HG03521 (cell line): ENCODE measurements around the gene SMCO1.
"Not testable (repeated sequence)": the region's sequence is repeated elsewhere in the genome, so short reads cannot be mapped to it uniquely, and the experiment has no call there.

Source experiments
- ATAC-seq: cut with Tn5 transposase; IDR thresholded peaks from one replicate; pipeline ENCODE4 v1.9.1; 2021; ENCODE audit warnings: mild to moderate bottlenecking, moderate library complexity; ENCODE audit not compliant: unreplicated experiment

SMCO1 gene

DNA sequence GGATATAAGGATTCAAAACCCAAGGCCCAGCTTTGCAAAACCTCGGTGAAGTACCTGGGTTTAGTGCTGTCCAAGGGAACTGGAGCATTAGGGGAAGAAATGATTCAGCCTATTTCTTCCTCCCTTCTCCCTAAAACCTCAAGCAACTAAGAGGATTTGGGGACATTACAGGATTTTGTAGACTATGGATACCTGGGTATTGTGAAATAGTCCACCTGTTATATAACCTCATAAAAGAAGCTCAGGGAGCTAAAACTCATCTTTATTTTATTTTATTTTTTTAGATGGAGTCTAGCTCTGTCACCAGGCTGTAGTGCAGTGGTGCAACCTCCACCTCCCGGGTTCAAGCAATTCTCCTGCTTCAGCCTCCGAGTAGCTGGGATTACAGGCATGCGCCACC lies 8.7 kb upstream of the SMCO1 start:
- ATAC-seq: no peak

DNA sequence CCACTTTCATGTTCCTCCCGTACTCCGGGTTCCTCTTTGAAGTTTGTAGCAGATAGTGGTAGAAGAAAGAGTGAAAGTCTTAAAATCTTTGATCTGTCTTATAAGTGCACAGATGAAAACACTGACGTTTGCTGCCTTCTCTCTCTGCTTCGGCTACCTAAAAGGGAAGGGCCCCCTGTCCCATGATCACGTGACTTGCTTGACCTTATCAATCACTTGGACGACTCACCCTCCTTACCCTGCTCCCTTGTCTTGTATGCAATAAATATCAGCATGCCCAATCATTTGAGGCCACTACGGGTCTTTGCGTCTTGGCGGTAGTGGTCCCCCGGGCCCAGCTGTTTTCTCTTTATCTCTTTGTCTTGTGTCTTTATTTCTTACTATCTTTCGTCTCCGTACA lies 6.1 kb upstream of the SMCO1 start:
- ATAC-seq: not testable (repeated sequence)

DNA sequence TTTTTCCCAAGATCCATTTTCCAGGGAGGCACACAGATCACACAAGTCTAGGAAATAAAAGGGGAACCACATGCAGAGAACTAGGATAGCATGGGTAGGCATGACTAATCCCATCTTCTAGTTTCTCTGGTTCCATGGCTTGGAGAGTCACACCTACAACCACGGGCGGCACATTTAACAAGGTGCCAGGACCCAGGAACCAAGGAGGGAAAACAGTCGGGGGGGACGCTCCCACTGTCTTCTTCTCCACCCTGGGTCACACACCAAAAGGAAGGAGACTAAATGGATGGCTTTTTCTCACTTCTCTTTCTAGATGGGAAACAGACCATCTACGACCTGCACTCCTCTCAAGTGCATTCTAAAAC lies 4.6 kb upstream of the SMCO1 start:
- no peak for ATAC-seq

DNA sequence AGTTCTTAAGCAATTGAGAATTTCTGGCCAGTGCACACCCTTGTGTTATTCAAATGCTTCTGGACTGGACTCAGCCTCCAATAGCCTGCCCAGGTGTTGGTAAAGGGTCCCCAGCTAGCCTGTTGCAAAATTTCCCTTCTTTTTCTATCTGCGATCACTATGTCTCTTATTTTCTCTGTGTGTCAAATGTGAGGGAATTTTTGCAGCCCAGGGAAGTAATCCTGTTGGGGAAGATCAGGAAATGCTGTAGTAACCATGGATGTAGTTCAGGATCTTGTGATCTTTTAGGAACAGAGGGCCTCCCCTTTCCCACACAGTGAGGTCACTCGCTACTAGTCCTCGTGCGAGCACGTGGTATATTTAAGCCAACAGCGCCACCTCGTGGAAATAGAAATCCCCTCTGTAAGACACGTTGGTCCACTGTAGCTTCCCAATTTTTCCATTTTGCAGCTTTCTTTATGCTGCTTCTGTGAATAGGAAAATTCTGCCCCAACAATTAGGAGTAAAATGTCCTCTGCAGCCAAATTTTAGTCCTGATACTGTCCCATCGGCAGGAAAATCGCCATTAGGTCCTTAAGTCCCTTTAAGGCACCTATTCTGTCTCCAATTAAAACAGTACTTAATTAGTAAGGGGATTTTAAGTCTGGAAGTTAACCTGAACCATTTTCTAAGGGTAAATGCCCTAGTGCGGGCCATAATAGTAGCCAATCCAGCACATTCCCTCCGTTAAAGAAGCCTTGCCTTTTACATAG lies 4.0 kb upstream of the SMCO1 start:
- no peak for ATAC-seq

DNA sequence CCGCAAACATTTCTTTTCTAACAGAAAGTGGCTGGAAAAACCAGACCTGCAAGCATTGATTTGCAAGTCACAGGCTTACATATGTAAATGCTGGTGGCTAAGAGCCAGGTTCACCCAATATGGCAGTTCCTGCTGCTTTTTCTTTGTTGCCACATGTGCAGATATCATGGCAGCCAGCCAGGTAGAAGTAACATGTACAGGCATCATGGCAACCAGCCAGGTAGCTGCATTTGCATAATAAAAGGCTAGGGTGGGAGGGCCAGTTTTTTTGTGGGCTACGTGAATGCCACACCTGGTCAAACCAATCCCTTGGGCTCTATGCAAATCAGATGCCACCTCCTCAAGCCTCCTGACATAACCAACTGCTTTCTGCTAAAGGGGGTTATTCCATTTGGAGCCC lies 2.8 kb upstream of the SMCO1 start:
- ATAC-seq: no peak

DNA sequence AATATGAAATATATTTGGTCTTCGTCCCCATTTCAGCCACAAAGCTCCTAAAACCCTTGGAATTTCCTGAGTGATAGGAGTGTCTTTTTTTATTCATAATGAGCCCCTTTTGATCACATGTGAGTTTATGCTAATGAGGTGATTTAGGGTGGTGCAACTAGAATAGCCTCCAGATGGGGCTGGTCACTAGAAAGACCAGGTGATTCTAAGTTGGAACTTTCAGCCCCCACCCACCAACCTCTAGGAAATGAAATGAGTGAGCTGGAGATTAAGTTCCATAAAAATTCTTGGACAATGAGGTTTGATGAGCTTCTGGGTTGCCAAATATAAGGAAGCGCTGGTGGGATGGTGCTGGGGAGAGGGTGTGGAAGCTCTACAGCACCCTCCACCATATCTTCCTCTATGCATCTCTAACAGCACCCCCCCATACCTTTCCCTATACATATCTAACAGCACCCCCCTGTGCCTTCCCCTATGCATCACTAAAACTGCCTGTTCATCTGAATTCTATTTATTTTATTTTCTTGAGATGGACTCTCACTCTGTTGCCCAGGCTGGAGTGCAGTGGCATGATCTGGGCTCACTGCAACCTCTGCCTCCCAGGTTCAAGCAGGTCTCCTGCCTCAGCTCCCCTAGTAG lies 2.1 kb upstream of the SMCO1 start:
- ATAC-seq: no peak

DNA sequence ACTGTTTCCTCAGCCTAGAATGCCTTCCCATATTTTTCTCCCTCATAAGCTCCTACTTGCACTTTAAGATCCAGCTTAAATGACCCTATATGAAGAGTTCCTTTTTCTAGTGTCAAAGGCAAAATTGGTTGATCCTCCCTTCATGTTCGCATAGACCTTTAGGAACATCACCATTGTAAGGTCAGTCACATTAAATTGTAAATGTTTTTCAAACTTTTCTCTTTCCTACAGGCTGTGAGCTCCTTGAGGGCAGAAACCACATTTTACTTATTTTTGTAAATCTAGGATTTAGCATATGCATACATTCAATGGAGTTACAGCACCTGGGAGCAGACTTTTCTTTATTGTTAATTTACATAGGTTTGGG lies 813 bp downstream of the SMCO1 start:
- ATAC-seq: no peak

DNA sequence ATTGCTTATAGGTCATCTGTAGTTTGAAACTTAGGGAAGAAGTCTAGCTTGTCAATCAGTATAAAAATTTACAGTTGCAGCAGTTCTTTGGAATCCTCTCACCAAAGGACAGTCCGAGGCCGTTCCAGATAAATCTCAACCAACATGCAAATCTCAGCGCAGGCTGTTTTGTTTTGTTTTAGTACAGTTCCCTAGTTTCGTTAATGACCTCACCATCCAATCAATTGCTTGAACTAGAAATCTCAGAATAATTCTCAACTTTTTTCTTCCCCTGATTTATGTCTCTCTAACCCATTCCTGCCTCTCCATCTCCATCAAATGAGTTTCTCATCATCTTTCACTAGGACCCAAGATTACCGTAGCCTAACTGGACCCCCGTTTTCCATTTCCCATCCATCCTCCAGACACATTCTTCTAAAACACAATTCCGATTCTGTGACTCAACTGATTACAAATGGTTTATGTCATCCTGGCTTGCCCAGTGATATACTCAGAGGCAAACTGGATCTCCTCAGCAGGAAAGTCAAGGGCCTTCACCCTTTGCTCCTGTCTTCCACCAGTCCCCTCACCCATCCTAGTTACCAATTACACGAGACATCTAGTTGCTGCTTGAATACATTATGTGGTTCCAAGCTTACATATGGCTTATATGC lies 1.3 kb downstream of the SMCO1 start:
- ATAC-seq: no peak

DNA sequence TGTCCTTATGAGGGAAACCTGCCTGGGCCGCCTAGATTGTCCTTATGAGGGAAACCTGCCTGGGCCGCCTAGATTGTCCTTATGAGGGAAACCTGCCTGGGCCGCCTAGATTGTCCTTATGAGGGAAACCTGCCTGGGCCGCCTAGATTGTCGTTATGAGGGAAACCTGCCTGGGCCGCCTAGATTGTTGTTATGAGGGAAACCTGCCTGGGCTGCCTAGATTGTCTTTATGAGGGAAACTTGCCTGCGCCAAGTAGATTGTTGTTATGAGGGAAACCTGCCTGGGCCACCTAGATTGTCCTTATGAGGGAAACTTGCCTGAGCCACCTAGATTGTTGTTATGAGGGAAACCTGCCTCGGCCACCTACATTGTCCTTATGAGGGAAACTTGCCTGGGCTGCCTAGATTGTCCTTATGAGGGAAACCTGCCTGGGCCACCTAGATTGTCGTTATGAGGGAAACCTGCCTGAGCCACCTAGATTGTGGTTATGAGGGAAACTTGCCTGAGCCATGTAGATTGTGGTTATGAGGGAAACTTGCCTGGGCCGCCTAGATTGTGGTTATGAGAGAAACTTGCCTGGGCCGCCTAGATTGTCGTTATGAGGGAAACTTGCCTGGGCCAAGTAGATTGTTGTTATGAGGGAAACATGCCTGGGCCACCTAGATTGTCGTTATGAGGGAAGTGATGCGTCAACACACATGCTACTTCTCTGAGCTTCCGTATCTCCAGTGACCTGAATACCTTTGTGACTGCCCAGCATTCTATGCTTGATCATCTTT lies 3.3 kb downstream of the SMCO1 start:
- ATAC-seq: not testable (repeated sequence)

DNA sequence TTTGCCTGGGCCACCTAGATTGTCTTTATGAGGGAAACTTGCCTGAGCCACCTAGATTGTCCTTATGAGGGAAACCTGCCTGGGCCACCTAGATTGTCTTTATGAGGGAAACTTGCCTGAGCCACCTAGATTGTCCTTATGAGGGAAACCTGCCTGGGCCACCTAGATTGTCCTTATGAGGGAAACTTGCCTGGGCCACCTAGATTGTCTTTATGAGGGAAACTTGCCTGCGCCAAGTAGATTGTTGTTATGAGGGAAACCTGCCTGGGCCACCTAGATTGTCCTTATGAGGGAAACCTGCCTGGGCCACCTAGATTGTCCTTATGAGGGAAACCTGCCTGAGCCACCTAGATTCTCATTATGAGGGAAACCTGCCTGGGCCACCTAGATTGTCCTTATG lies 4.0 kb downstream of the SMCO1 start:
- ATAC-seq: not testable (repeated sequence)

DNA sequence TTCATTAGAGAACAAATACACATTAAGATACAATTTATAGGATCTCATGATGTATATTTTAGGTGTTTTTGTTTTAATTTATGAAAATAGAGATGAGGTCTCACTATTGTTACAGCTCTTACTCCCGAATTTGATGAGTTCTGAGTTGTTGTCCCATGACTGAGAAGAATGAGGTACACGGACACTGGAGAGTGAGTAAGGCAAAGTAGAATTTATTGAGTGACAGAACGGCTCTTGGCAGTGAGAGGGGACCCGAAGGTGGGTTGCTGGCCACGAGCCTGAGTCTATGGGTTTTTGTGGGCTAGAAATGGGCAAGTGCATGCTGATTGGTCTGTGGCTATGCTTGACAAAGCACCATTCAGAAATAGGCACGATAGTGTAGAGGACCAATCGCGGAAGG lies 8.5 kb downstream of the SMCO1 start:
- no peak for ATAC-seq

DNA sequence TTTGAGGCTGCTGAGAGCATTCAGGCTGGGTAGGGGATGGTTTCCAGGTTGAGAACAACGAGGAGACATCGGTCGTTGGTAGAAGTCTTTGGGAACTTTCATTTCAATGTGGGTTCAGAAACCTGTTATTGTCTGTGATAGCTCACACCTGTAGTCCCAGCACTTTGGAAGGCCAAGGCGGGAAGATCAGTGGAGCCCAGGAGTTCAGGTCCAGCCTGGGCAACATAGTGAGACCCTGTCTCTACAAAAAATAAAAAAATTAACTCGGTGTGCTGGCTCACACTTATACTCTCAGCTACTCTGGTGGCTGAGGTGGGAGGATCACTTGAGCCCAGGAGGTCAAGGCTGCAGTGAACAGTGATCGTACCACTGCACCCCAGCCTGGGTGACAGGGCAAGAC lies 10.6 kb downstream of the SMCO1 start:
- ATAC-seq: no peak

DNA sequence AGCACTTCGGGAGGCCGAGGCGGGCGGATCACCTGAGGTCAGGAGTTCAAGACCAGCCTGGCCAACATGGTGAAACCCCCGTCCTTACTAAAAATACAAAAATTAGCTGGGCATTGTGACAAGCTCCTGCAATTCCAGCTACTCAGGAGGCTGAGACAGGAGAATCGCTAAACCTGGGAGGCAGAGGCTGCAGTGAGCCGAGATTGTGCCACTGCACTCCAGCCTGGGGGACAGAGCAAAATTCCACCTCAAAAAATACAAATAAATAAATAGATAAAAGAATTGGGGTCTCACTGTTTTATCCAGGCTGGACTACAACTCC lies 11.1 kb downstream of the SMCO1 start:
- ATAC-seq: not testable (repeated sequence)

DNA sequence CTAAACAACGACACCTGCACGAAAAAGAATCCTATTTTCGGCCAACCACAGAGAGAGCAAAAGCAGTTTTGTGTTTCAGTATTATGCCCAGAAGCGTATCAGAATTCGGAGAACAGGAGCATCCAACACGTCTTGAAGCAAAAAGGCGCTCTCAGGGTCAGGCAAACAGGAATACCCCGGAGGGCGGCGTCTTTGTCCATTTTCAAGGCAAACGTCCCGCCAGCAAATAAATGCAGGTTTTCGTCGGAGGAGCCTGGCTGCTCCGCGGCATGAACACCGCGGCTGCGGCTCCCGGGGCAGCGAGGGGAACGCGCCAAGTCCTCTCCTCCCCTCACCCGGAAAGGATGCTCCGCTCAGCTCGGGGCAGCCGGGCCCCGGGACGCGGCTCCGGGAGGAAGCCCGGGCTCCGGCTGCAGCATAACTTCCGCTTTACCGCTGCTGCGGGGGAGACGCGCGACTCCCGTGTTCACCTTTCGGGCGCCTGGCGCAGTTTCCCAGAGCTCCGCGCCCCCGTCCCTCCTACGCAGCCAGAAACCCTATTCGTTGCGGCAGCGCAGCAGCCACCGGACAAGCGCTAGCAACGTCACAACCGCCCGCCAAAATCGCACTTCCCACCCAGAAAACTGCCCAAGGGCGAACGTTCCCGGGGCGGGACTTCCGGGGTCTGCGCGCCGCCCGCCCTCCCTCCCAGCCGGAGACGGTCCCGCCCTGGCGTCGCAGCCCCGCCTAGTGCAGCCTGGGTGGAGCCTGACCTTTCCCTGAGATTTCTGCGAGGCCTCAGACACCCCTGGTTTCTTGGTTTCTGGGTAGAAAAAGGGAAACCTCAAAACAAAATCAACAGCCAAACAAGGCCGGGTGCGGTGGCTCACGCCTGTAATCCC lies 11.7 kb downstream of the SMCO1 start, which contains the start of gene RNF168:
TSS of gene RNF168 (minus strand) at position 573 of the 881 bp plus-strand sequence. CDS start 595 bp downstream, outside the sequence.
- peak; percentile 81 for ATAC-seq

DNA sequence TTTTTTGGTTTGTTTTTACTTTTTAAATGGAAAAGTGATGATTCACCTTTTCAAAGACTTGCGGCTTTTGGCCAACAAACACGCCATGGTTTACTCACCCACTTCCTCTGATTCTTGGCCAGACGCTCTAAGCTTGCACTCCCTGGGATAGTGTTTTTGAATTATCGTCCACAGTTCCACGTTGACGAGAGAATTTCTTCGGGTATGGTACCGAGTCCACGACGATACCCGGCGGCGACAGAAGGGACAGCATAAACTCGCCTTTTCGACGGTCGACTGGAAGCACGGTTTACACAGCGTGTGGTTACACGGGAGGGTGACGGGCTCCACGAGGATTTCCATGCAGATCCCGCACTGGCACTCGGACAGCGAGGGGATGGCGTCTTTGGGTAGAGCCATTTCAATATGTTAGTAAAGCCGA lies 12.4 kb downstream of the SMCO1 start:
- ATAC-seq: peak; percentile 4

DNA sequence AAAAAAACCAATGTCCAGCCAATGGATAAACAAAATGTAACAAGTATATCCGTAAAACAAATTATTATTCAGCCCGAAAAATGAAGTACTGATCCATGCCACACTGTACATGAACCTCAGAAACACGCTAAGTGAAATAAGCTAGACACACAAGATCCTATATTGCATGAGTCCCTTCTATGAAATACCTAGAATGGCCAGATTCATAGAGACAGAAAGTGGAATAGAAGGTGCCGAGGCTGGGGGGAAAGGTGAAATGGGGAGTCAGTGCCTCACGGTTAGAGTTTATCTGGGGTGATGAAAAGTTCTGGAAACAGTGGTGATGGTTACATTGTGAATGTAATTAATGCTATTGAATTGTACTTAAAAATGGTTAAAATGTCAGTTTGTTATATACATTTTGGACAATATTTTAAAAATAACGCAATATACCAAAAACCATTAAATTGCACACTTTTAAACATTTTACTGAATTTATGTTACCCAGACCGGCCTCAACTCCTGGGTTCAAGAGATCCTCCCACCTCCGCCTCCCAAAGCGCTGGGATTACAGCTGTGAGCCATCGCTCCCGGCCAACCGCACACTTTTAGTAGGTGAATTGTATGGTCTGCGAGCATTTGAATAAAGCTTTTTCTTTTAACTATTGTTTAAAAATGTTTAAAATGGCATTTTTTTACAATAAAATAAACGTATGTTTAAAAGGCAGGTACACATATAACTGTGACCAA lies 13.7 kb downstream of the SMCO1 start:
- no peak for ATAC-seq

DNA sequence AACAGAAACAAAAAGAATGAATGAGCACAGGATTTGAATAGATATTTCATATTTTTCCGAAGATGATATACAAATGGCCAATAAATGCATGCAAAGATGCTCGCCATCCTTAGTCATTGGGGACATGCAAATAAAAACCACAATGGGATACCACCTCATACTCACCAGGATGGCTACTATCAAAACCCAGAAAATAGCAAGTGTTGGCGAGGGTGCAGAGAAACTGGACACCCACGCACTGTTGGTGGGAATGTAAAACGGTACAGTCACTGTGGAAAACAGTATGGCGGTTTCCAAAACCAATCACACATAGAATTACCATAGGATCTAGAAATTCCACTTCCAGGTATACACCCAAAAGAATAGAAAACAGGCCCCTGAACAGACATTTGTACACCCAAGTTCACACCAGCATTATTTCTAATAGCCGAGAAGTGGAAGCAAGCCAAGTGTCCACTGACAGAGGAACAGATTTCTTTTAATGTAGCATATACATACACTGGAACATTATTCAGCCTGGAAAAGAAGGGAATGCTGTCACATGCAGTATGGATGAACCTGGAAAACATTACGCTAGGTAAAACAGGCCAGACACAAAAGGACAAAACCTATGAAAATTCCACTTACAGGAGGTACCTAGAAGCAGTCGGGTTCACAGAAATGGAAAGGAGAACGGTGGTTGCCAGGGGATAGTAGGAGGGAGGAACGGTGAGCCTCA lies 15.2 kb downstream of the SMCO1 start:
- ATAC-seq: no peak

DNA sequence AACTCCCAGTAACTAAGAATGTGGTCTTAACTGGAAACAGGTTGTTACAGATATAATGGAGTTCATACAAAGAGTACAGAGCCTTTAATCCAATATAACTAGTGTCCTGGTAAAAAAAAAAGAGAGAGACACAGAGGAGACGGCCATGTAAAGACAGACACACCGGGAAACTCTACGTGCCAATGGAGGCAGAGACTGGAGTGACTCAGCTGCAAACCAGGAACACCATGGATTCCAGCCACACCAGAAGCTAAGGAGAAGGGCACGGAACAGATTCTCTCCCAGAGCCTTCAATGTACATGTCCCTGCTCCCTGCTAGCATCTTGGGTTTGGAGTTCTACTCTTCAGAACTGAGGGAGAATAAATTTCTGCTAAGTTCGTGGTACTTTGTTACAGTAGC lies 16.1 kb downstream of the SMCO1 start:
- no peak for ATAC-seq

DNA sequence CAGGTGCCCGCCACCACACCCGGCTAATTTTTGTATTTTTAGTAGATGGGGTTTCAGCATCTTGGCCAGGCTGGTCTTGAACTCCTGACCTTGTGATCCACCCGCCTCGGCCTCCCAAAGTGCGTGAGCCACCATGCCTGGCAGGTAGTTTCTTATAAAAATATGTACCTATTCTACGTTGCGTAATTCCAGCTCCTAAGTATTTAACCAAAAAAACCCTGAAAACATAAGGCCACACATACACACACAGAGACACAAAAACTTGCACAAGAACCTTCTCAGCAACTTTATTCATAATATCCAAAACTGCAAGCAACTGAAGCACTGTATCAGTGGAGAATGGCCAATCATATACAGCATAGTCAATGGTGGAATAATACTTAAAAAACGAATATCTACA lies 16.8 kb downstream of the SMCO1 start:
- no peak for ATAC-seq
